Mucosa of gallbladder (tissue), 1 donor: ENCODE data around the gene MAT1A. TPM values are rescaled to one million over a fixed set of nuclear protein-coding genes. Genes with fewer than 3 reads are reported as not detected.
"Not testable (repeated sequence)": the region's sequence is repeated elsewhere in the genome, so short reads cannot be mapped to it uniquely, and the experiment has no call there.

ENCODE experiments used
- DNase-seq: peaks from one replicate; pipeline ENCODE4 v3.0.0-alpha.2; 2020; ENCODE audit warnings: low spot score
- total RNA-seq: library from RNA; stranded (reverse); gene quantifications from one replicate; pipeline ENCODE4 v1.2.1, GENCODE V29; 2021
- donor health status: DM: no; HTN: no; CAD: no.

MAT1A gene
- total RNA-seq: 0.98 TPM

GRCh38 chr10:80289451-80290287 is at the start of gene MAT1A:
TSS of gene MAT1A (minus strand) at chr10:80289658. CDS start at chr10:80289423, 235 bp downstream.
- peak; percentile 30 for DNase-seq

- DNase-seq: no peak
Measured at GRCh38 chr10:80333983-80334382, 44.5 kb upstream of the MAT1A start.

GRCh38 chr10:80324891-80325364 is 35.5 kb upstream of the MAT1A start:
- no peak for DNase-seq

DNA sequence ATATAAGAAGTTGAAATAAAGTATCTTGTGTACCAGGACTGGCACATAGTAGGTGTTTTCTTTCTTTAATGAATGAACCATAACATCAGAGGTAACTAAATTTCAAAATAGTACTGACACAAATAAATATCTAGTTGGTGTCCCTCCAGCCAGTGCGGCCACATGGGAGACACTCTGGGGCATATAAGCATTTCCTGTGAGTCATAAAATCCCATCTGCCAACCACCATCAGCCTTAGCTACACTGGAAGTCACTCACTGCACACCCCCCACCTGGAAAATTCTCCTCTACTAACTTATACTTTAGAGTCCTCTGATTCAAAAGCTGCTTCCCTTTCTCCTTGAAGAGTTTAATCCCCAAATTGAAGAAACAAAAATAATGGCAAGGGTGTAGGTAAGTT is 34.6 kb upstream of the MAT1A start:
- DNase-seq: no peak

- no peak for DNase-seq
Measured at GRCh38 chr10:80323311-80323710, 33.9 kb upstream of the MAT1A start.

DNA sequence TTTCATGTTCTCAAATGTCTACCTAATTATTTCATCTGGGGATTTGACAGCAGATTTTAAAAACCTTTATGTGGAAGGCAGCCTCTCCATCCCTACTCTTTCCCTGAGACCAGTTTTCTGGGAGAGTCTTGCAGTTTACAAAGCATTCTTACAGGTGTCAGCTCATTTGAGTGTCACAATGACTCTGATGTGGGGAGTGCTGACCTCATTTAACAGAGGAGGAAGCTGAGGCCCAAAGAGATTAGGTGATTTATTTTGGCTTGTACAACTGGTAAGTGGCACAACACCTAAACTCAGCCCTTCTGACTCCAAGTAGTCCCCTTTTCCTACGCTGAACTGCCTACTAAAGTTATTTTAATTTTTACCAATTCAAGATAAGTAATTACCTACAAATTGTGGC is 33.3 kb upstream of the MAT1A start:
- no peak for DNase-seq

DNA sequence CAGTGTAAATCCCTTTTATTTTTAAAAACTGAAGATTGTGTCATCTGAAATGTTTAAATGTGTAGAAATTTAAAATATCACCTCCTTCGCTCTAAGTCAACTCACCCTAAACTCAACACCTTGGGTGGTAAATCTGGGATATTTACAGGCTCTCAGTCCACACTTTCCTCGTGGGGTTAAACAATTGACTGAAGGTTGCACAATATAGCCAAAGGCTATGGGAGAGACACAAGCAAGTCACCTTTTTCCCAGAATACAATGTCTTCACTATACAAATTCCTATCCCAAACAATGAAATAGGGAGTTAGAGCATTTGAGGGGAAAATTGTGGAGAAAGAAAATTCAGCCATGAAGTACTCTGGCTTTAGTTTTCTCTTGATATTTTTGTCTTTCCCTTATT is 32.7 kb upstream of the MAT1A start:
- no peak for DNase-seq

DNA sequence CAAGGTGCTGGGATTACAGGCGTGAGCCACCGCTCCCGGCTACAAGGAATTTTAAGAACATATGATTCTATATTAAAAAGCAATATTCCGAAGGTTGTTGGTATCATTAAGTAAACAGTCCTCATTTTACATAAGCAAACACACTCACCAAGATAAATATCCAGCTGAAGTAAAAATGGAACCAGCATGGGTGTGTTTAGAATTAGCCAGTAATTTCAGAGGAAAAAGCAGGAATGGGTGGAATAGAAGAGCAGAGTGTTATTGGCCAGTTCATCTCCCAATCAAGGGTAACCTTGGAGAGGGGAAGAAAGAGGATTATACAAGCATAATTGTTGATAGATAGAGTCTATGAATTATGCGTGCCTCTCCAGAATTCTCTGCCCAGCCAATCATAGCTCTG is 31.7 kb upstream of the MAT1A start:
- no peak for DNase-seq

DNA sequence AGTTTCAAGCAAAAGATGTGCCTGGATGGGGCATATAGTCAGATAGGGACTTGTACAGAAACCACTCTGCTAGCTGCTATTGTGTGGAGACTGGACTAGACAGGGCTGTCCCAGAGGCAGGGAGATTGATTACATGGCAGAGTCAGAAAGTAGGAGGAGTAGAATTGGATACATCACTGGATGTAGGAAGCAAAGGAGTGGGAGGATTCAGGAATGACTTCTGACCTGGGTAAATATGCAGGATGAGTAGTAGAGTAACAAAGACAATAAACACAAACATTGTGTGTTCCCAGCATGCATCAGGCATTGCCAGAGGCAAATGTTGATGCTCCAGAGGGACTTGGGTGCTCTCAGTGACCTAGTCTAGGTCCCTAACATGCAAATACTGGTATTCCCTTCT is 30.9 kb upstream of the MAT1A start:
- DNase-seq: no peak

DNA sequence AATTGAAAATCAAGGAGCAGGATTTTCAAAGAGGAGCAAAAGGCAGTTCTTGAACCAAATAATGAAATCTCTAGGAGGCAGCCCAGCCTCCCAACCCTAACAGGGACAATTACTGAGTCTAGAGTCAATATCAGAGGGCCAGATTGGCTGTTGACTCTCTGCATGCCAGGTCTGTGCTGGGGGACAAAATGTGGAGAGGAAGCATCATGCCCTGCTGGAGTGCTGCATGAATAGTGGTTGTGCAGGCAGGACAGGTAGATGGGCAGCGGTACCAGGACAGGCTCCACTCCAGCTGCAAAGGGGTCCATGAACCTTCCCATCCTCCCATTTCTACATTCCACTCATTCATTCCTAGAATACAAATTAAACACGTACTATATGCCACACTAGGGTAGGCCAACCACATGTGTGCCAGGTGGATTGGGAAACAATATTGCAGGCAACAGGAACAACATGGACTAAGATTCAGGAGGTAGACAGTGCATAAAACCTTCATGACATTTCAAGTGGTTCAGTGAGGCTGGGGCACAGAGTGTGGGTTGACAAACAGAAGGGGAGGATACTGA is 30.4 kb upstream of the MAT1A start:
- no peak for DNase-seq

GRCh38 chr10:80319318-80319717 is 29.9 kb upstream of the MAT1A start:
- no peak for DNase-seq

GRCh38 chr10:80318742-80319141 is 29.3 kb upstream of the MAT1A start:
- DNase-seq: no peak

GRCh38 chr10:80315391-80315790 is 25.9 kb upstream of the MAT1A start:
- no peak for DNase-seq

DNA sequence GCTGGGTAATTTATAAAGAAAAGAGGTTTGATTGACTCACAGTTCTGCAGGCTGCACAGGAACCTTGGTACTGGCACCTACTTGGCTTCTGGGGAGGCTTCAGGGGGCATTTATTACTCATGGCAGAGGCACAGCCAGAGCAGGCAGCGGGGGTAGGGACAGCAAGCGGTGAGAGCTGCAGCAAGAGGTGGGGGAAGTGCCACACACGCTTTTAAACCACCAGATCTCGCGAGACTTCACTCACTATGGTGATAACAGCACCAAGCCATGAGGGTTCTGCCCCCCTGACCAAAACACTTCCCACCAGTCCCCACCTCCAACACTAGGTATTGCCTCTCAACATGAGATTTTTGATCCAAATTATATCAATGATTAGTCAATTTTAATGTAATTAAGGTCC is 24.1 kb upstream of the MAT1A start:
- no peak for DNase-seq

GRCh38 chr10:80305989-80306388 is 16.5 kb upstream of the MAT1A start:
- DNase-seq: not testable (repeated sequence)

GRCh38 chr10:80296942-80297341 is 7.5 kb upstream of the MAT1A start:
- DNase-seq: no peak

- DNase-seq: no peak
Measured at GRCh38 chr10:80292607-80293239, 3.3 kb upstream of the MAT1A start.

- DNase-seq: no peak
Measured at GRCh38 chr10:80290474-80291220, 1.2 kb upstream of the MAT1A start.

- DNase-seq: no peak
Measured at GRCh38 chr10:80288849-80289248, 609 bp downstream of the MAT1A start.

GRCh38 chr10:80284522-80284921 is 4.9 kb downstream of the MAT1A start:
- peak; percentile 4 for DNase-seq

DNA sequence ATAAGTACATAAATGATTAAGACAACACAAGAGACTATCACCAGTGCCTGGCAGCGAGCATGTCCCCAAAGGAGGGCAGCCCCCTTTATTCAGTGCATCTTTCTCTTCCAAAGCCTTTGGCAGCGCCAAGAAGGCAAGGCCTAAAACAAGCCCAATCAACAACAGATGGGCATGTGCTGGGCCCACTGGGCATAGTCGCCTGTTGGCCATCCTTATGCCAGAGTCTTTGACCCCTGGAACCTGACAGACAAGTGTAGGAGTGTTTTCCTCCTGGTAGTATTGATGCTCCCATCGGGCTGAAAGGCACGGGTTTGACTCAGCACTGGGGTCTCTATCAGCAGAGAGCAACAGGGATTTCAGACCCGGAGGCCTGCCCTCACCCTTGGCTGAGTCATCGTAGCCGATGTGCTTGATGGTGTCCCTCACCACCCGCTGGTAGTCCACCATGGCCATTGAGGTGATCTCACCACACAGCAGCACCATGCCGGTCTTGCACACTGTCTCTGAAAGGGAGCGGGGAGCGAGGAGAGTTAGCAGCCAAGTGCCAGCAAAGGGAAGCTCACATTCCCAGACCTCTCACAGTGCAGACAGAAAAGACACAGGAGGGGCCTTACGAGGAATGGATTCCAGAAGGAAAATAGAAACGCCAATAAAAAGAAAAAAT is 5.8 kb downstream of the MAT1A start:
- DNase-seq: peak; percentile 9

- peak; percentile 4 for DNase-seq
Measured at GRCh38 chr10:80283119-80283518, 6.3 kb downstream of the MAT1A start.
